Uterus (tissue), 2 donors: Measurements from ENCODE around the gene HGS.

Experiments
- POLR2A ChIP-seq, 2 donors: fragments of 450-650 bp; IDR thresholded peaks; one replicate each; pipeline ENCODE4 v1.6.1; 2016; ENCODE audit warnings: antibody characterized with exemption in 2 of 2, mild to moderate bottlenecking in 1 of 2, moderate library complexity in 1 of 2
- TF ChIP-seq, protein P1 (sequence below), 4 experiments: fragments of 200-600 bp in 2 of 4; fragments of 450-650 bp in 2 of 4; sonication (generic) in 2 of 4; IDR thresholded peaks; one replicate each; pipeline ENCODE4 v1.5.1; 2016 to 2019; ENCODE audit warnings: antibody characterized with exemption in 4 of 4, mild to moderate bottlenecking in 2 of 4, moderate library complexity in 1 of 4

DNA sequence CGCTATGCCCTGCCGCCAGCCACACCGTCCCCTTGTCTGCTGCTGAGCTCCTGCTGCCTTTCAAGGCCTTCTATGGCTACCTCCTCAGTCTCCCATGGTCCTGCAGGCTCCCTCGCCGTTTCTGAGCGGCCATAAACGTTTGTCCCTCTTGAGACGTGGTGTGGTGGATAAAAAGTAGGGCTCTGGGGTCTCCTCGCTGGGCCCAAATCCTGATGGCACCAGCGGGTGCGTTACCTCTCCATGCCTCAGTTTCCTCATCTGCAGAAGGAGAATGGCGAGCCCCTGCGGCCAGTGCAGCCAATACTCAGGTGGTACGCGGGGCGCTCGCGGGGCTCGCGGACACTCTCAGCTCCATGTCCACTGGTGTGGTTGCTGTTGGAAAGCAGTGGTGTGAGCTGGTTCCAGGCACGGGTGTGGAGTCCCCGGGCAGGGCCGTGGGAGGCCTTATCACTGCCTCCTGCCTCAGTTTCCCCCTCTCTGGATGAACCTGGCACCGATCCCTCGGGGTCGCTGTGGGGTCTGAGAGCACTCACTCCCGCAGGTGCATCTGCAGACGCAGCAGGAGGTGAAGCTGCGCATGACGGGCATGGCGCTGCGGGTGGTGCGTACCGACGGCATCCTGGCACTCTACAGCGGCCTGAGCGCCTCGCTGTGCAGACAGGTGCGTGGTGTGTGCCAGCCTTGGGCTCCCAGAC lies 30.7 kb downstream of the HGS start:
- TF ChIP-seq, protein P1, sequence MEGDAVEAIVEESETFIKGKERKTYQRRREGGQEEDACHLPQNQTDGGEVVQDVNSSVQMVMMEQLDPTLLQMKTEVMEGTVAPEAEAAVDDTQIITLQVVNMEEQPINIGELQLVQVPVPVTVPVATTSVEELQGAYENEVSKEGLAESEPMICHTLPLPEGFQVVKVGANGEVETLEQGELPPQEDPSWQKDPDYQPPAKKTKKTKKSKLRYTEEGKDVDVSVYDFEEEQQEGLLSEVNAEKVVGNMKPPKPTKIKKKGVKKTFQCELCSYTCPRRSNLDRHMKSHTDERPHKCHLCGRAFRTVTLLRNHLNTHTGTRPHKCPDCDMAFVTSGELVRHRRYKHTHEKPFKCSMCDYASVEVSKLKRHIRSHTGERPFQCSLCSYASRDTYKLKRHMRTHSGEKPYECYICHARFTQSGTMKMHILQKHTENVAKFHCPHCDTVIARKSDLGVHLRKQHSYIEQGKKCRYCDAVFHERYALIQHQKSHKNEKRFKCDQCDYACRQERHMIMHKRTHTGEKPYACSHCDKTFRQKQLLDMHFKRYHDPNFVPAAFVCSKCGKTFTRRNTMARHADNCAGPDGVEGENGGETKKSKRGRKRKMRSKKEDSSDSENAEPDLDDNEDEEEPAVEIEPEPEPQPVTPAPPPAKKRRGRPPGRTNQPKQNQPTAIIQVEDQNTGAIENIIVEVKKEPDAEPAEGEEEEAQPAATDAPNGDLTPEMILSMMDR (IDR thresholded peaks at IDR 0.05) = no peak
- TF ChIP-seq POLR2A (IDR thresholded peaks at IDR 0.05) = no peak
